Measurements from ENCODE around the gene CLCN2. TPM values are rescaled to one million over a fixed set of nuclear protein-coding genes. Genes with fewer than 3 reads are reported as not detected.

The CLCN2 gene
- total RNA-seq, 6 experiments from 2014 or later: 3.4 to 5.1 (median 4.2) TPM

DNA sequence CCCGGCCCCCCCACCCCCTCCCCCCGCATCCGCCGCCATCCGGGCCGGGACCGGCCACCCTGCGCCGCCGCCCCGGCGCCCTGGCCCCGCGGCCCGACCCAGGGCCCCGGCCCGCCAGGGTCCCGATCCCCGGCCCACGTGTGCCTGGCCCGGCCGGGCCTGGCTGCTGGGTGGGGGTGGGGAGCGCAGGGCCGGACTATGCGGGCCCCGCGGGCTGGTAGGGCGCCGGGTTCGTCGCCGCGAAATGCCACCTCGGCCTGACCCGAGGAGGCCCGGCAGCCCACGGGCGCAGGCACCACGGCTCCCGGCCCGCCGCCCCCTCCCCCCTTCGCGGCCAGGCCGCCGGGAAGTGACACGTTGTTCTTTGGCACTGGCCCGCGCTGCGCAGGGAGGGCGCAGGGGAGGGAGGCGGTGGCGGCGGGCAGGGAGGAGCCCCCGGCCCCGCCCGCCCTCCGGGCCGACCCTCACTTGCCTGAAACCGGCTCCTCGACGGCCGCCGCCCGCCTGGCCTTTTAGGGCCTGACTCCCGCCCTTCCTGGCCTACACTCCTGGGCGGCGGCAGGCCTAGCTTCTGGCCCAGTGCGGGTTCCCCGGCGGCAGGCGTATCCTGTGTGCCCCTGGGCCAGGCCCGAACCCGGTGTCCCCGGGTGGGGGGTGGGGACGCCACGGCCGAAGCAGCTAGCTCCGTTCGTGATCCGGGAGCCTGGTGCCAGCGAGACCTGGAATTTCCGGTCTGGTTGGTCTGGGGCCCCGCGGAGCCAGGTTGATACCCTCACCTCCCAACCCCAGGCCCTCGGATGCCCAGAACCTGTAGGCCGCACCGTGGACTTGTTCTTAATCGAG is 46.5 kb downstream of the CLCN2 start:
- TF ChIP-seq, protein P1, sequence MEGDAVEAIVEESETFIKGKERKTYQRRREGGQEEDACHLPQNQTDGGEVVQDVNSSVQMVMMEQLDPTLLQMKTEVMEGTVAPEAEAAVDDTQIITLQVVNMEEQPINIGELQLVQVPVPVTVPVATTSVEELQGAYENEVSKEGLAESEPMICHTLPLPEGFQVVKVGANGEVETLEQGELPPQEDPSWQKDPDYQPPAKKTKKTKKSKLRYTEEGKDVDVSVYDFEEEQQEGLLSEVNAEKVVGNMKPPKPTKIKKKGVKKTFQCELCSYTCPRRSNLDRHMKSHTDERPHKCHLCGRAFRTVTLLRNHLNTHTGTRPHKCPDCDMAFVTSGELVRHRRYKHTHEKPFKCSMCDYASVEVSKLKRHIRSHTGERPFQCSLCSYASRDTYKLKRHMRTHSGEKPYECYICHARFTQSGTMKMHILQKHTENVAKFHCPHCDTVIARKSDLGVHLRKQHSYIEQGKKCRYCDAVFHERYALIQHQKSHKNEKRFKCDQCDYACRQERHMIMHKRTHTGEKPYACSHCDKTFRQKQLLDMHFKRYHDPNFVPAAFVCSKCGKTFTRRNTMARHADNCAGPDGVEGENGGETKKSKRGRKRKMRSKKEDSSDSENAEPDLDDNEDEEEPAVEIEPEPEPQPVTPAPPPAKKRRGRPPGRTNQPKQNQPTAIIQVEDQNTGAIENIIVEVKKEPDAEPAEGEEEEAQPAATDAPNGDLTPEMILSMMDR (IDR thresholded peaks at IDR 0.05): no peak
- Mint-ChIP-seq H3K4me1 (ENCODE audit: low read depth) (peaks cover 39% of the 10 kb centered on the region), H3K27me3 (ENCODE audit: insufficient read depth) (peaks cover 3% of the 10 kb centered on the region), H3K36me3 (ENCODE audit: low read depth) (peaks cover 33% of the 10 kb centered on the region), H3K9me3 (no peaks in the 10 kb centered on the region), H3K4me3 (peak overlapping the region; percentile 89), H3K27ac (peak overlapping the region; percentile 87)
- peak; percentile 60 for DNase-seq

DNA sequence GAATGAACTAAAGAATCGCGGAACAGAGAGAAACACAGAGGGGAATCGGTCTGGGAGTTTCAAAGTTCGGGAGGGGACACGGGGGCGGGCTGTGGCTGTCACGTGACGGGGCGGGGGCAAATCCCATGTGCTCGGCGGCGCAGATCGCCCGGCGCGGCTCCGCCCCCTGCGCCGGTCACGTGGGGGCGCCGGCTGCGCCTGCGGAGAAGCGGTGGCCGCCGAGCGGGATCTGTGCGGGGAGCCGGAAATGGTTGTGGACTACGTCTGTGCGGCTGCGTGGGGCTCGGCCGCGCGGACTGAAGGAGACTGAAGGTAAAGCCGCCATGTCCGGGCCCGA is 47.1 kb downstream of the CLCN2 start, which contains the start of gene EIF4G1:
EIF4G1 (plus strand) TSS at position 244 of the 337 bp plus-strand sequence. CDS start 1,191 bp downstream, outside the sequence.
- Mint-ChIP-seq H3K36me3 (ENCODE audit: low read depth) (peaks cover 36% of the 10 kb centered on the region), H3K9me3 (no peaks in the 10 kb centered on the region), H3K27me3 (ENCODE audit: insufficient read depth) (peaks cover 3% of the 10 kb centered on the region), H3K4me3 (peak within 1 kb of the TSS; percentile 89), H3K4me1 (ENCODE audit: low read depth) (peaks cover 33% of the 10 kb centered on the region), H3K27ac (peak within 1 kb of the TSS; percentile 87)
- DNase-seq: peak; percentile 93
- TF ChIP-seq, protein P1 (IDR thresholded peaks at IDR 0.05): no peak

DNA sequence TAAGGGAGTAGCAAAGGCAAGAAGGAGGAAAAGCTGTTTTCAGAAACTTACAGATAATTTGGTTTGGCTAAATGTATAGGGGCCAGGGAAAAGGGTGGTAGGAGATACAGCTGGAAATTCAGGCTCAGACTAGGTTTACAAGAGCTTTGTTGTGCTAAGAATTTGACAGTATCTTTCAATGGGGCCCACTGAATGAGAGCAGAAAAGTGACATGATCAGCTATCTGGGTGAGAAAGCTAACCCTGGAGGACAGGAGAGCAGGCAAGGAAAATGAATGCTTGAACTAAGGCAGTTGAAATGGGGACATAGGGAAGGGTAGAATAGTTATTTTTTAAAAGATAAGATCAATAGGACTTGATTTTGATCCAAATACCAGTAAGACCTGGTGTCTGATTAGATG is 49.8 kb downstream of the CLCN2 start:
- H3K4me1 Mint-ChIP-seq (ENCODE audit: low read depth): peaks cover 10% of the 10 kb centered on the region
- peaks cover 46% of the 10 kb centered on the region for H3K36me3 Mint-ChIP-seq (ENCODE audit: low read depth)
- TF ChIP-seq, protein P1 (IDR thresholded peaks at IDR 0.05): no peak
- peaks cover 1% of the 10 kb centered on the region; the same call in 1 of the 2 replicates for H3K27me3 Mint-ChIP-seq (ENCODE audit: insufficient read depth)
- H3K4me3 Mint-ChIP-seq: no peak overlapping the region
- H3K9me3 Mint-ChIP-seq: no peaks in the 10 kb centered on the region
- no peak overlapping the region for H3K27ac Mint-ChIP-seq
- no peak for DNase-seq

GRCh38 chr3:184308744-184309143 is 52.7 kb downstream of the CLCN2 start:
- Mint-ChIP-seq H3K27me3 (ENCODE audit: insufficient read depth) (no peaks in the 10 kb centered on the region; the same call in 1 of the 2 replicates), H3K9me3 (no peaks in the 10 kb centered on the region), H3K4me3 (no peak overlapping the region), H3K36me3 (ENCODE audit: low read depth) (peaks cover 48% of the 10 kb centered on the region), H3K4me1 (ENCODE audit: low read depth) (peaks cover 5% of the 10 kb centered on the region; the same call in 1 of the 2 replicates), H3K27ac (peak overlapping the region; percentile 14; the same call in 1 of the 2 replicates)
- no peak for DNase-seq
- TF ChIP-seq, protein P1 (IDR thresholded peaks at IDR 0.05): peak; percentile 44

- H3K4me3 Mint-ChIP-seq: no peak overlapping the region
- no peaks in the 10 kb centered on the region for H3K9me3 Mint-ChIP-seq
- H3K27me3 Mint-ChIP-seq (ENCODE audit: insufficient read depth): no peaks in the 10 kb centered on the region; the same call in 1 of the 2 replicates
- H3K4me1 Mint-ChIP-seq (ENCODE audit: low read depth): peaks cover 13% of the 10 kb centered on the region
- no peak overlapping the region for H3K27ac Mint-ChIP-seq
- peaks cover 53% of the 10 kb centered on the region for H3K36me3 Mint-ChIP-seq (ENCODE audit: low read depth)
- no peak for DNase-seq
- TF ChIP-seq, protein P1 (IDR thresholded peaks at IDR 0.05): no peak
These were observed 53.5 kb downstream of the CLCN2 start for GRCh38 chr3:184307915-184308314.

All from HFFc6 (cell line).